Measurements from ENCODE around the gene FFAR2. TPM values are rescaled to one million over a fixed set of nuclear protein-coding genes. Genes with fewer than 3 reads are reported as not detected.

Gene FFAR2
- total RNA-seq, 1 donor from 2014 or later = not detected

- Histone ChIP-seq H3K27ac (no peak overlapping the region), H3K9me3 (no peaks in the 10 kb centered on the region), H3K27me3 (no peaks in the 10 kb centered on the region), H3K4me3 (no peak overlapping the region), H3K36me3 (no peaks in the 10 kb centered on the region), H3K4me1 (no peaks in the 10 kb centered on the region)
- no peak for DNase-seq (ENCODE audit: extremely low spot score in 2 of 2)
- TF ChIP-seq POLR2AphosphoS5 (IDR thresholded peaks at IDR 0.05; ENCODE audit: insufficient read depth in 1 of 2, low read depth in 1 of 2) (no peak), CTCF (IDR thresholded peaks at IDR 0.05) (no peak), POLR2A (IDR thresholded peaks at IDR 0.05) (no peak)
- intact Hi-C loops (cut with DNase I) = no loop called here
Measured at GRCh38 chr19:35451338-35452096, 3.5 kb downstream of the FFAR2 start.

GRCh38 chr19:35454663-35455062 is 6.6 kb downstream of the FFAR2 start:
- Histone ChIP-seq H3K27ac (no peak overlapping the region), H3K36me3 (no peaks in the 10 kb centered on the region), H3K9me3 (no peaks in the 10 kb centered on the region), H3K4me3 (no peak overlapping the region), H3K4me1 (peaks cover 8% of the 10 kb centered on the region), H3K27me3 (no peaks in the 10 kb centered on the region)
- no peak for DNase-seq (ENCODE audit: extremely low spot score in 2 of 2)
- TF ChIP-seq CTCF (IDR thresholded peaks at IDR 0.05) (no peak), POLR2A (IDR thresholded peaks at IDR 0.05) (no peak), POLR2AphosphoS5 (IDR thresholded peaks at IDR 0.05; ENCODE audit: insufficient read depth in 1 of 2, low read depth in 1 of 2) (no peak)
- intact Hi-C loops (cut with DNase I) = no loop called here

GRCh38 chr19:35455616-35456201 is 7.7 kb downstream of the FFAR2 start:
- no peak for DNase-seq (ENCODE audit: extremely low spot score in 2 of 2)
- H3K4me3 ChIP-seq = no peak overlapping the region
- no peaks in the 10 kb centered on the region for H3K9me3 ChIP-seq
- TF ChIP-seq POLR2A (IDR thresholded peaks at IDR 0.05) = no peak
- no peak for TF ChIP-seq CTCF (IDR thresholded peaks at IDR 0.05)
- no peak for TF ChIP-seq POLR2AphosphoS5 (IDR thresholded peaks at IDR 0.05; ENCODE audit: insufficient read depth in 1 of 2, low read depth in 1 of 2)
- H3K27me3 ChIP-seq = no peaks in the 10 kb centered on the region
- intact Hi-C loops (cut with DNase I) = no loop called here
- no peaks in the 10 kb centered on the region for H3K36me3 ChIP-seq
- no peak overlapping the region for H3K27ac ChIP-seq
- H3K4me1 ChIP-seq = peaks cover 8% of the 10 kb centered on the region

GRCh38 chr19:35457173-35457572 is 9.1 kb downstream of the FFAR2 start:
- DNase-seq (ENCODE audit: extremely low spot score in 2 of 2) = no peak
- H3K9me3 ChIP-seq = no peaks in the 10 kb centered on the region
- no peaks in the 10 kb centered on the region for H3K36me3 ChIP-seq
- no peaks in the 10 kb centered on the region for H3K27me3 ChIP-seq
- no peak for TF ChIP-seq POLR2AphosphoS5 (IDR thresholded peaks at IDR 0.05; ENCODE audit: insufficient read depth in 1 of 2, low read depth in 1 of 2)
- no peak for TF ChIP-seq CTCF (IDR thresholded peaks at IDR 0.05)
- no peak for TF ChIP-seq POLR2A (IDR thresholded peaks at IDR 0.05)
- no peak overlapping the region for H3K27ac ChIP-seq
- no peak overlapping the region for H3K4me3 ChIP-seq
- peaks cover 8% of the 10 kb centered on the region for H3K4me1 ChIP-seq
- intact Hi-C loops (cut with DNase I) = loop anchor here (1.0 kb wide), 1 partner anchor 35 kb away; no protein-coding TSS in a partner anchor

GRCh38 chr19:35458192-35458591 is 10.1 kb downstream of the FFAR2 start:
- no peak for DNase-seq (ENCODE audit: extremely low spot score in 2 of 2)
- H3K27ac ChIP-seq = no peak overlapping the region
- H3K27me3 ChIP-seq = no peaks in the 10 kb centered on the region
- intact Hi-C loops (cut with DNase I) = no loop called here
- no peak overlapping the region for H3K4me3 ChIP-seq
- H3K36me3 ChIP-seq = no peaks in the 10 kb centered on the region
- H3K9me3 ChIP-seq = no peaks in the 10 kb centered on the region
- H3K4me1 ChIP-seq = peaks cover 8% of the 10 kb centered on the region
- TF ChIP-seq CTCF (IDR thresholded peaks at IDR 0.05) (no peak), POLR2A (IDR thresholded peaks at IDR 0.05) (no peak), POLR2AphosphoS5 (IDR thresholded peaks at IDR 0.05; ENCODE audit: insufficient read depth in 1 of 2, low read depth in 1 of 2) (no peak)
